CD1c-positive myeloid dendritic cell (primary cell): ENCODE data around the gene MITF.
A peak's percentile ranks its signal among the peaks of the same experiment; 100 is the strongest.
"Not testable (repeated sequence)": the region's sequence is repeated elsewhere in the genome, so short reads cannot be mapped to it uniquely, and the experiment has no call there.

ENCODE experiments used
- DNase-seq: peaks from one replicate; pipeline ENCODE4 v3.0.0-alpha.2; 2016; ENCODE audit errors: extremely low spot score

Gene MITF

DNA sequence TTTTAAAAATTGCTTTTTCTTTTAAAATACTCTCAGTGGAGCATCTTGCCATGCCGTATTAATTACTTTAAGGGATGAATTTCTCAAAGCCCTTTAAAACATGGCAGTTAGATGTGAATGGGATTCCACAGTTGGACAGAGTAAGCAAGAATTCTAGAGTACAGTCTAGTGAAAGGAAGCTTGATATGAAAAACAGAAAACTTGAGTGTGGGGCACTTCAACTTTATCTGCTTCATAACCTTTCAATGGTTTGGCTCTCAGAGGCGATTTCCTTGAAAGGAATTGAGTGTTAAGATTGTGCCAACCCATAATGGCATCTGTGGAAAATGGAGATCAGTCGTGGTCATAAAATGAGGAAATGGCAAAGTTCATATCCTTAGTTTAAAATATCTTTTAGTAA is 132.6 kb downstream of the MITF start:
- DNase-seq, result no peak

DNA sequence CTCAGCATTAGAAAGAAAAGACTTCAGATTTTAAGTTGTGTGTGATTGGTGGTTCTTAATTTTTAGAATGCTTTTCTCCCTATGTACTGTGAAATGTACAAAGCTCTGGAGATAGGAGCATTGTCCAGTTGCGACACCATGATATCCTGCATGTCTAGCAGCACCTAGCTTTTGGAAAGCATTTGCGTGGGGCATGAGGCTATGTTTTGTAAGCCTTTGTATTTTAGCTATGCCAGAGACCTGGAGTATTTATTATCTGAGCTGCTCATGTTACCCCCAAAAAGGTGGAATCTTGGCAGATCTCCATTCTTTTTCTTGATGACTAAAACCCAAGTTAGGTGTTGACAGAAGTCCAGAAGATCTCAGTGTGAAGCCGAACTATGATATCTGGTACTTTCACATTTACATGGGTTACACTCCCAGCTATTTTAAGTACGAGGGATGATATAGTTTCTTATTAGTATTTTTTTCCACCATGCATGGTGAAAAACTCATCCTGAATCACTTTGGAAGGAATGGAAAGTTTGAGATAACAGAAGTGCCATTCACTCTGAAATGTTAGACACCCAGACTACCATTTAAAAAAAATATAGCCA is 133.6 kb downstream of the MITF start:
- no peak for DNase-seq

DNA sequence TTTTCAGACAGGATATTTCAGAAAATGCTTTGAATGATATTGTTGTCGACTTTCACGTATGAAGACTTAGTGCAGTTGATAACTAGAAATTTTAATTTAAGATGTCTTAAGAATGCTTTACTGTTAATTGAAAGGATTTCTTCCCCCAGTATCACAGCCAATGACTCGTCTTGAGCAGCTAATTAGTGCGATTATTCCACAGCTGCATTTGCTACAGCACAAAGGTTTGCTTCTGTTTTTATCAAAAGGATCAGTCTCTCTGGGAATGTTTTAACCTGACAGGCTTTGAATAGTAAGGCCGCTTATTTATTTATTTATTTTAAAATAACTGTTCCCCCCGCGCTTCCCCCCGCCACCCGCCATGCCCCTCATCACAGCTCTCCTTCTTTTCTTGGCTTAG is 136.8 kb downstream of the MITF start:
- no peak for DNase-seq

DNA sequence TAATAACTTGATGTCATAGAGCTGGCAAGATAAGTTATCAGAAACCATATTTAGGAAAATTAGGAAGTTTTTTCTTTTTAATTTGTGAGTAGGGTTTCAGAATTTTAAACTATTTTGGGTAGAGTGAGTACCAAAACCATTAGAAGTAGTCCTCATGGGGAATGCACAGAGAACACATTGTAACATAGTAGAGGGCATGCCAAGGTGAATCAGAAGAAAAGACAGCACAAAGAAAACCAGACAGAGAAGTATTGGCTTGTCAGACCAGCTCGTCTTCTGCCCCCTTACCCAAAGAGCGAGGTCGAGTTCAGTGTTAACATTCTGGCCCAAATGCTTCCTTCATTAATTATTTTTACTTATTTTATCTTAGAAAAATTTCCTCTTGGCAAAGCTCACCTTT is 139.0 kb downstream of the MITF start:
- DNase-seq, result no peak

DNA sequence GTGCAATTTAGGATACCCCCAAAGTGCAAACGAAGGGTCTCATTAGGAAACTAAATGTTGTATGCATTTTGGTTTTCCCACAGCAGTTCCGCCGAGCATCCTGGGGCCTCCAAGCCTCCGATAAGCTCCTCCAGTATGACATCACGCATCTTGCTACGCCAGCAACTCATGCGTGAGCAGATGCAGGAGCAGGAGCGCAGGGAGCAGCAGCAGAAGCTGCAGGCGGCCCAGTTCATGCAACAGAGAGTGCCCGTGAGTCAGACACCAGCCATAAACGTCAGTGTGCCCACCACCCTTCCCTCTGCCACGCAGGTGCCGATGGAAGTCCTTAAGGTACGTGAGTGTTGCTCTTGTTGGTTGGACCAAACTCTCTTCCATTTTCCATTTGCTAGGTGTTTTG is 139.8 kb downstream of the MITF start:
- DNase-seq, result no peak

DNA sequence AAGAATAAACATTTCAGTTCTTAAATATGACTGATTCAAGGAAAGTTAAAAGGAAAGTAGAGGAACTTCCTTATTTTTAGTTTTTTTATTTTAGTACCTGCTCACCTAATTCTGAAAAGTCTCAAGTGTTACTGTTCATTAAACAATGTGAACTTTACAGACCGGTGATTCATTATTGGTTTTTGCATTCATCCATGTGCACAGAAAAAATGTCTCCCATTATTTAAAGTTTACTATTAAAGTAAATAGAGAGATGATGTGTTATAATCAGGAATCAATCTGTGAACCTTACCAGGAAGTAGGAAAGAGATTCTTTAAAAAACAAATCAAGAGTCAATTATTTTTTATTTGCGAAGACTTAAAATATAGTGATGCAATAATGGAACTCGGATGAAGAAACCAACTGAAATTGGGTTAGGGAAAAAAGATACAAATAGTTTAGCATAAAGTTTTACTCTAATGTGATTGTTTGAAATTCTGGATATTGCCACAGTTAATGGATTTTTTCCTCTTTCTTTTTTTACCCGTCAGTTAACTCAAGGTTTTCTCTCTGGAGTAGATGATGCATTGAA is 140.9 kb downstream of the MITF start:
- DNase-seq, result no peak

DNA sequence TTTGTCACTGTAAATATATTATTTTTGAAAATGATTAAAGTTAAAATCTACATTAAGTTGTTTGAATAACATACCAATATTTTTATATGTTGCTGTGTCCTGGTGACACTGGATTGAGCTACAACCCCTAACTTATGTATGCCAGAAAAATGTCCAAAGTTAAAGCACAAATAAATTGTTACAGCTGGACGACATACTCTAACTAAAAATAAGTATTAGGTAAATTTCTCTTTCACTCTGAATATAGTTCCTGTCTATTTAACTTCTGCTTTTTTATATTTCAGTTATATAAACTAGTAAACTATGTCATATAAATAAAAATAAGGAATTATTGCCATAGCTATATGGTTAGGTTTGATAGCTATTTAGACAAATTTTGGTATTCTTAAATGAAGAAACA is 141.8 kb downstream of the MITF start:
- DNase-seq, result peak; percentile 69

DNA sequence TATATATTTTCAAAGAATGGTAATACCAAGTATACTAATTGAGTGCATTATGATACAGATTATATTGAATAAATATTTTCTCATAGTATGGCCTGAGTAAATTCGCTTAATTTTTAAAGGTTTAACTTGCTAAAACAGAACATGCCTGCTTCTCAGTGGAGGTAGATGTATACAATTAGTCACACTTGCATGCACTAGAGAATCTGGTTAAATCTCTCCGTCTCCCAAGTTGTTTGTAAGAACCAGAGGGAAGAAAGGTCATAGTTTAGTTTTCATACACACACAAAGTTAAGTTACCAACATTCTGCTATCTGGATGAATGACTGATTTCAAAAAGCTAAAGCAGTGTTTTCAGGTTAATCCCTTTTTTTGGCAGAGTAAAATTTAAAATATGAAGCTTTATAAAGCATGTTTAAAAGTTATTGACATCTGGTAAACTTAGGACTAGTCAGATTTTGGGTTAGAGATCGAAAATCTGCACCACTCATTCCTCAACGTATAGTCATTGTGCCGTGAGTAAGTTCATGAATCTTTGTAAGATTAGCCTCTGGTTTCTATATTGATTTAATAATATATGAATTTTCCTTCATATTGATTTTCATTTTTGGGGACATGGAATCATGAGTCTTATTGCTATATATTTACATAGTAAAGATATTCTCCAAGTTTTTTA is 142.6 kb downstream of the MITF start:
- no peak for DNase-seq

DNA sequence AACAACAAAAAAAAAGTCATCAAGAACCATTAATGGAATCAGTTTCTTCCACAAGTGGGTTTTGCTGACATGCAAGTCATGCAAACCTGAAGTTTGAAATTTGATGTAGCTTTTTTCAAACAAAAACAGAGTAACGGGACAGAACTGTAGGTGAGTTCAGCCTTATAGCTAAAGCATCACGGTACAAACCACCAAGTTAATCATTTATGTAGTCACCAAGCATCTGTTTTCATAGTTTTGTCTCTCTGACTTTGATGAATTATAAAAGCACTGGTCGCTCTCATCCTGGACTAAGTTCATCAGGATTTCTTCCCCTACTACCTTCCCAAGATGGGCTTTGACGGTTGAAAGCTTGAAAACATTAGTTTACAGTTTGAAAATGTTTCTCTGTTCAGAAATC is 143.3 kb downstream of the MITF start:
- no peak for DNase-seq

DNA sequence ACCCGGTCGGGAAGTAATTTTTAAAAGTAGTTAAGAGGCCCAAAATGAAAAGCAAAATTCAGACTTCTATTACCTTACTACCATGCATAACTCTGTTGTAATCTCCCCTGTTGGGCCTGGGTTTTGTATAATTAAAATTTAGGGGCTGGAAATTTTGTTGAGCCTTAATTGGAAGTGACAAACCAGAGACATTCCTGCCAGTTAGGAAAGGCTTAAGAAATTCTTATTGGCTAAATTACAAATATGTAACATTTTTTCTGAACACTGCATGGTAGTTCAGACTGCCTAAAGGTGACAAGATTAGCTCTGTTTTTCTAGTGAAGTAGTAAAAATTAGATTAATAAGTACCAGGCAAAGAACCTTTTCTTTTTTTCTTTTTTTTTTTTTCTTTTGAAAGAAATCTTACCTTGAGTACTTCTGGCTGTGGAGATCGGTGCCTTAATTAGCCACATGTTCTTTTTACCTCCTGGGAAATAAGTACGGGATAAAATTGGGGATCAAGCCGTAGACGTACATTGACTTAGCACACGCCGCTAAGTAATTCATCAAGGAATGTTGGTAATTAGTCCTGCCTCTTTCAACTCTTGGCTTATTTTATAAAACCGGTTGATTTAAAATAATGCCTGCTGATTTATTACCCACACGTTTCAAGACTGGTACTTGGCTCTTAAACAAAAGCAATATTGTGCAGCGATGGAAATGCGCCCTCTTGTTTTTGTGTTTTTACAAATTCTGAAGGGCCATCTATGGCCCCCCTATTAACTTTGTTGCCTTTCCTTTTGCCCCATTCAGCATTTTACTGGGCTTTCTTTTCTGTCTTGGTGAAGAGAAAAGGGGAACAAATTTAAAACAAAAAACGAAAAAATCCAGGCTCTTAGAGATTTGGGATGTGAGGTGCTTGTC is 149.0 kb downstream of the MITF start:
- DNase-seq, result no peak

DNA sequence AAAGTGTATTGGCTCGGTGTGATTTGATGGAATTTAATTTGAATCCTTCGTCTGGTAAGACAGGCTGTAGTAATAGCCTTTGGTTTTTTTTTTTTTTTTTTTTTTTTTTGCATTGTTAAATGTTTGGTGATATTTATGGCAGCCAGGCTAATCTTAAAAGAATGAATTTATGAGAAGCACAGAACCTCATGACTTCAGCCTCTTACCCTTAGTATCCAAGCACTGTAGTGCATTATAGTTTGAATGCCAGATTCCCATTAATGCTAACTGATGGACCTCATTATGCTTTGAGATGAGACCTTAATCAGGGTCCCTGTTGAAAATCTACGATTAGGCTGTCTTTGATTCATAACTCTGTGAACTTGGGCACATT is 149.7 kb downstream of the MITF start:
- no peak for DNase-seq

DNA sequence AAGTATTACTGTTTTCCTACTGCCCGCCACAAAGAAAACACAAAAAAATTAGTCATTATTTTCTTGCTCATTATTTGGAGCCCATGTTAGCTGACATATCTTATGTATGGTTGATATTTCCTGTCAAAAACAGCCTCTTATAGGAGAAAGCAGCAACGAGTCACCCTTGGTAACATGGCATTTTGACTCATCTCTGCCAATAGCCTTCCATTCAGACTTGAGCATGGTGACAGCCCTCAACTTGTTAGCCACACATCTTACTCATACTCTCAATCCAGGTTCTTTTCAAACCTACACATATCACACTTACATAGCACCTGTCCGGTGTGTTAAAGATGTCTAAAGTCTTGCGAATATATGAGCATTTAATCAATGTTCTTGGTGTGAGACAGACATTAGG is 150.8 kb downstream of the MITF start:
- no peak for DNase-seq

DNA sequence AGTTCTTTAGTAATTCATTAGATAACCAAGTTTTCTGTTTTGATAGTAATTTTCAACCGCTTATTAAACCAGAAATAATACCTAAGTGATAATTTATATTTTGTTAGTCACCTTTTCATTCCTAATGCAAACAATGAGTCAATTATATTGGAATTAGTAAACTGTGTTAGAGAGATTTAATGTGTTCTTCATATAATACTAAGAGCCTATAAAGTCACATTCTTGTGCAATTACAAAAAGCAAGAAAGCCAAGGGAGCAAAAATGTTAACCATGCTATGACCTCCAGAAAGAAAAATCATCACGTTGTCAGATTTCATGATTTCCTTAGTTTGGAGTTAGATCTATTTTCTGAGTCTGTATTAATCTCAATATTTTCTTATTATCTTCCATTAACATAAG is 151.4 kb downstream of the MITF start:
- DNase-seq, result no peak

DNA sequence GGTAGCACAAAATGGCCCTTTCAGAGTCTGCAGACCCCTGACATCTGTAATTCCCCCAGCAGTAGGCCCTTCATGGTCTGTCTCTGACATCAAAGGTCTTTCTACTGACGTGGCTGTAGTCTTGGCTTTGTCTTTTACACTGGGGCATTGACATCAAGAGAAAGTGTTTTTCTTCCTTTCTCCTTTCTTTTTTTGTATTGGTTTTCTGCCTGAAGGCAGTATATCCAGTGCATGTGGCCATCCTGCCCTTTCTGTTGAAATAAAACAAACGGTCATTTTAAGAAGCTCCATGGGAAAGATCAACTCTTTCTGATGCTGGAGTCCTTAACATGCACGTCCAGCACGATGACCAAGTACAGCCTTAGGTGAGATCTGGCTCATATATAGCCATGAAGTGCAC is 153.4 kb downstream of the MITF start:
- no peak for DNase-seq

DNA sequence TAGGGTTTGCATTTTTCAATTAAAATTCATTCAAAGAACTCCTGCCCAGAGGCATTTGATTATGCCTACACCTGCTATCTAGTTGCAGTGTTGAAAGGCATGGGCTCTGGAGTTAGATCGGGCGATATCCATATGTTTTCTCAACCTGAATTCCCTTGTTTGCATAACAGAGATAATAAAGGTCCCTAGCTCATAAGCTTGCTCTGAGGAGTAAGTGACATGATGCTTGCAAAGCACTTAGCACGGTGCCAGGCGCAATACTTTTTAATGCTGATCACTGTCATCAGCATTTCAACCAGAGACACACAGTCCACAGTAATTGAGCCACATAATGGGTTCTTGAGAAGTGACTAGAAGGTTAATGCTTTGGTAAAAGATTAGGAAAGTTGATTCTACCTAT is 154.0 kb downstream of the MITF start:
- no peak for DNase-seq

DNA sequence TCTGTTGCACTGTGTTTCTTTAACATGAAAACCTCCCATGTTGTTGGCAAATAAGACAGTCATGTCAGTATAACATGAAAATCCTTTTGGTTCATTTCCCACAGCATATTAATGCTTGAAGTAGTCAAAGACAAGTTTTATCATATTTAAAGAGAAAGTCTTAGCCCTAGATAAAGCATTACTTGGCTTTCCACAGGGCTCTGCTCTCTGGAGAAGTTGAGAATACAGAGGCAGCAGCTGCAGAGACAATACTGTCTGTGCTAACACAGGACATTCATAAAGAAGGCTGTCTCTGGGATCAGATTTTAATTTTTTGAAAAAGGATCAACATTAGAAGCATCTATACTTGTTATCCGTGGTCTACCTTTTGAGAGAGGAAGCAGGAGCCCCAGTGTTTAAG is 156.8 kb downstream of the MITF start:
- no peak for DNase-seq

DNA sequence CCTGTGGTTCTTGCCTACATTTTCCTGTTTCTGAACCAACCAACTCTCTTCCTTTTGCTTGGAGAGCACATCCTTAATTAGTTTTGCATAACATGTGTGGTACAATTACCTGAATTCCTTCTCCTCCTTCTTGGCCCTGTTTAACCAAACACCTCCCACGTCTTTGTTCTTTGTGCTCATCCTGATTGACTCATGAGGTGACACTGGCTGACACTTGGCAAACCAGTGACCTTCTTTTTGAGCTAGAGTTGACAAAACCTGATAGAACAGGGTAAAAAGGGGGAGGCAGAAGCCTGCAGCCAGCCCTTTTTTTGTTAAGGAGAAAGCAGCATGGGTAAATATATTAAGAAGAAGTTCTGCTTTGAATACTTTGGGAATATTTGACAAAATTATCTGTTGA is 161.1 kb downstream of the MITF start:
- no peak for DNase-seq

DNA sequence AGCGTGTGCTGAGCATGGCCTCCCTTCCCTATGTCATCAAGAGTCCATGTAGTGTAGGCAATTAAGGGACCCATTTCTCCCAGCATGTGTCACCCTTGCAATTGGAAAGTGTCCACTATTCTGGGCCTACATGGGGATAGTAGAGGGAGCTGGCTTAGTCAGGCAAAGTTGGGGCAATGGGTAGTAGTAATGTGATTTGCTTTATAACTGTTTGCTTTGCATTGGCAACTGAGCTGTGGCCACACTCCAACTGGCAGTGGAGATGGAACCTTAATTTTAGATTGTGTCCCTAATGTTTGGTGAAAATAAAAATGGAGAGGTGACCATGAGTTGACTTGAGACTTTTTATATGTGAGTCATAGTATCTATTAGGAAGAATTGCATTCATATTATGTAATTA is 162.5 kb downstream of the MITF start:
- no peak for DNase-seq

DNA sequence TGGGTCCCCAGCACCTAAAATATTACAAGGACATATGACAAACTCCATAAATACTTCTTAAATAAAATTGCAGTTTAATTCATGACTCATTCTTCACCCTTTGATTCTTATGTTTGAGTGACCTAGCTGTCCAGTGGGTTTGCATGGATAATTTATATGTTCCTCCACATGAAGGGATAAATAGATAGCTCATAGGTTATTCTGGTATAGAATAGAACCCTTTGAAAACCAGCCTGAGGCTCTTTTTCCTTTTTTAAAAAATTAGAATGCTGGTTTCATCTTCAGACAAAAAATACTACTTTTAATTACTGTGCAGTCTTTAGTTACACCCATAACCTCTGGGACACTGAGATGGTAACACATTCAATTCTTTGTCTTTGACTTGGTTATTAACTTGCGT is 163.1 kb downstream of the MITF start:
- no peak for DNase-seq

DNA sequence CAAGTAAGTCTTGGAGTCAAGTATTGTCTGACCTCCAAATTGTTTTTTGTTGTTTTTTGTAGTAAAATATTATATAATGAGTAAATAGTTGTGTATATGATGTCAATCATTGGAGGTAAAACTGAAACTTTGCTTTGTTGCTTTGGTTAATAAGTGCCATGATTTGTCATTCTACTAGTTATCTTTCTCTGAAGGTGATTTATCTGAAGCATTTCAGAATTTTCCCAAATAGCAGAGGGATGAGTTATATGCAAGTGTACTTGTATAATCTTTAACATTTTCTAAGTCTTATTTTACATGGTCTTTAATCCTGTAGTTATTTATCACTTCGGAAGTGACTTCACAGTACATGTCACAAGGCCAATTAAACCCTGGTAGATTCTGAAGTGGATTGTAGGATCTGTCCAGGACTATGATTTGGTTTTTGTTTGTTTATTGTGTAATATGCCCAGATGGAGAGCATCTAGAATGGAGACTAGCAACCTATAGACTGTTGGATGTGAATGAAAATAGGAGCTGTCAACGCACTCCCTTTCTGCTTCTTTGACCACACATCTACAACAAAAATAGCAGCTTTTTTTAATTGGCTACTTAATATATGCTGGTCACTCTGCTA is 167.2 kb downstream of the MITF start:
- DNase-seq, result no peak

DNA sequence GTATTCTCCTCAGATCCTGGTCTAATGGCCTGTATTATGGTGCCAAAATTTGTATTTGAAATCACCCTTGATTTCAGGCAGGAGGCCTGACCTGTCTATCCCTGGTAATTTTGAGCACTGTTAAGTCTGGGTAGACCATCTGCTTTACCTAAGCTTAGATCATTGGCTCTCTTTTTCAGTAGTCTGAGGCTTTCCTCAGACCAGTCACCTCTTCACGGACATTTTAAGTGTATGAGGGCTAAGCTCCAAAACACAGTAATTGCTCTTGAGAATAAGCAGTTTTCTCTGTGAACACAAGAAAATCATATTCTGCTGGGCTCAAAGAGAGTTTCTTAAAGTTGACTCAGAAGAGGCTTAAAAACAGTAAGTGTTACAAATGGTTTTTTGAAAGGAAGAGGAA is 168.3 kb downstream of the MITF start:
- DNase-seq, result no peak

DNA sequence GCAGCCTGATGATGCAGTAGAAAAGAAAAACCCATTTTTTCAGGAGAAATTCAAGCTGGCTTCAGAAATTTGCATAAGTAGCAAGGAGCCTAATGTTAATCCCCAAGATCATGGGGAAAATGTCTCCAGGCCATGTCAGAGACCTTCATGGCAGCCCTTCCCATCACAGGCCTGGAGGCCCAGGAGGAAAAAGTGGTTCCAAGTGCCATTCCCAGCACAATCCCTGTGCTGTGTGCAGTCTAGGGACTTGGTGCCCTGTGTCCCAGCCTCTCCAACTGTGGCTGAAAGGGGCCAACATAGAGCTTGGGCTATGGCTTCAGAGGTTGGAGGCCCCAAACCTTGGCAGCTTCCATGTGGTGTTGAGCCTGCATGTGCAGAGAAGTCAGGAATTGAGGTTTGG is 170.6 kb downstream of the MITF start:
- DNase-seq, result not testable (repeated sequence)
